ENCODE results near the gene DNAH17.
"Not testable (repeated sequence)": the region's sequence is repeated elsewhere in the genome, so short reads cannot be mapped to it uniquely, and the experiment has no call there.

The DNAH17 gene

GRCh38 chr17:78476149-78476548 is 101.0 kb downstream of the DNAH17 start:
- no peak for DNase-seq (ENCODE audit: low read depth)

DNA sequence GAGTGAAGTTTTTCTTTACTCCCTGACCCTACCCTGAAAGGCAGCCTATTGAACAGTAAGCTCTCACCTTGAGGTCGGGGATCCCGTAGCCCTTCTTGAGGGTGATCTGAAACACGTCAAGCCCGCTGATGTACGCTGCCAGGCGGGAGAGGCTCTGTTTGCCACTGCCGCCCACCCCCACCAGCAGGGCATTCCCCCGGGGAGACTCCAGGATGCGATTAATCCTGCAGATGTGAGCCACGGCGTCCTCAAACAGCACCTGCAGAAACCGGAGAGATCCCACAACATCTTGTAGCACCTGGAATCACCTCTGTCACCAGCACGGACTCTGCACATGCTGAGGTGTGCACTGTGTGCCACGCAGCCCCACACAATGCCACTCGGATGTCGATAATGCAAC is 102.0 kb downstream of the DNAH17 start:
- no peak for DNase-seq (ENCODE audit: low read depth)

DNA sequence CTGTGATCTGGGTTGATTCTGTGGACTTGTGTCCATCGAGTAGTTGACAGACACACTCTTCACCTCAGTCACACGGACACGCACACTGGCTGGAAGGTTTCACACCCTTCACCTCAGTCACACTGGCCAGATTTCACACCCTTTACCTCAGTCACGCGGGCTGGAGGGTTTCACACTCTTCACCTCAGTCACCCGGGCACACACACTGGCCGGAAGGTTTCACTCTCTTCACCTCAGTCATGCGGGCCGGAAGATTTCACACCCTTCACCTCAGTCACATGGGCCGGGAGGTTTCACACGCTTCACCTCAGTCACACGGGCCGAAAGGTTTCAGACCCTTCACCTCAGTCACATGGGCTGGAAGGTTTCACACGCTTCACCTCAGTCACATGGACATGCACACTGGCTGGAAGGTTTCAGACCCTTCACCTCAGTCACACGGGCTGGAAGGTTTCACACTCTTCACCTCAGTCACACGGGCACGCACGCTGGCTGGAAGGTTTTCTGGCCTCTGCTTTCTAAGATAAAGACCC is 102.5 kb downstream of the DNAH17 start:
- no peak for DNase-seq (ENCODE audit: low read depth)

DNA sequence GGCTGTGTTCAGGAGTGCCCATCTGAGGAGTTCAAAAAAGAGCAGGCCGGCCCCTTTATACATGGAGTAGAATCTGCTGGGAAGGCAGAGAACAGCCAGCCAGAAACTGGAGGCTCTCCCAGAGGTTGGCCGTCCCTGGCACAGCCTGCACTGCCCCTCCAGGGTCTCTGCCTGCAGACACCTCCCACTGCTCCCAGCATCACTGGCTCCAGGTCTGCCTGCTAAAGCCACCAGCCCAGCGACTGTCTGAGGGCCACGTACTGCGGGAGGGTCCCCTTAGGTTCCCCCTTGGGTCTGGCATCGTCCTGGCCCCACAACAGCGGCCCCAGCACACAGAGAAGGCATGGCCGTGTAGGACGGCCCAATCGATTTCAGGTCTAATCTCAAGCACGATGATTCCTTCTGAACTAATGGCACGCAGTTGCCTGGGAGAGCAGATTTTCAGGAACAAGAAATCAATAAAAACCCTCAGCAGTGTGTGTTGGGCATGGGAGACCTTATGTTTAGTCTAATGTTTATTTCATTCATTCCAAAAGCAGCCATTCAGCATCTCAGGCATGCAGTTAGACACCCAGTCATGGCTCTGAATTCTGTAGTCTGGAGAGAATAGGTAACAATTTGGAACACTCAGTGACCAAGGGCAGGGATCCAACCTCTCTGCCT is 103.1 kb downstream of the DNAH17 start:
- no peak for DNase-seq (ENCODE audit: low read depth)

DNA sequence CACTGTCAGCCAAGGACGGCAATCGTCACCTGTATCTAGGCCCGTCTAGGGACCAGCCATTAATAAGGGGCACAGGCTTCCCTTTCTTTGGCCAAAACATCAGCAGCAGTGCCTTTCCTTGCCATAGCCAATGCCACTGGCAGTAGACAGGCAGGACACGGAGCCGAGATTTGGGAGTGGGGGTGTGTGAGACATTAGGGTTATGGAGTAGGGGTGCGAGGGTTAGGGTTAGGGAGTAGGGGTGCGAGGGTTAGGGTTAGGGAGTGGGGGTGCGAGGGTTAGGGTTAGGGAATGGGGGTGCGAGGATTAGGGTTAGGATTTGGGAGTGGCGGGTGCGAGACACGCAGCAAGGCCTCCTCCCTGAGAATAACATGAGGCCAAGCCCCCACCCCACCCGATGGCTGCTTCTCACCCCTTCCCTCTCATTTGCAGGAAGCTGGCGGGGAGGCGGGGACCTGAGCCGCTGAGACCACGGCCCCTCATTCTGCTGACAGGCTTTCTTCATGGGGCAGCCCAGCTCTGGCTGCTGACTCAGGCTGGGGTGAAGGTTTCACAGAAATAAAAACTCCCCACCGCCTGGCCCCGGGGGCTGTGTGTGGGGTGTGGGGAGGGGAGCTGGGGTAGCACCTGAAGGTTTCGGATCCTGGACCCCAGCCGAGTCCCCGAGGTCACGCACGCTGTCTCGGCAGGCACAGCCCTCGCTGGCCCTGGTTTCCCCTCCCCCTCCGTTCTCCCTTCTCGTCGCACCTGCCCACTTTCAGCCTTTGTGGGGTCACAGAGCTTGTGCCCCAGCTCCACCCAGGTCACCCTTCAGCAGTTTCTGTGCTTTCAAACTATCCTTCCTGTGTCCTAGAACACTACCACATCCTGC is 104.9 kb downstream of the DNAH17 start:
- DNase-seq (ENCODE audit: low read depth) = no peak

DNA sequence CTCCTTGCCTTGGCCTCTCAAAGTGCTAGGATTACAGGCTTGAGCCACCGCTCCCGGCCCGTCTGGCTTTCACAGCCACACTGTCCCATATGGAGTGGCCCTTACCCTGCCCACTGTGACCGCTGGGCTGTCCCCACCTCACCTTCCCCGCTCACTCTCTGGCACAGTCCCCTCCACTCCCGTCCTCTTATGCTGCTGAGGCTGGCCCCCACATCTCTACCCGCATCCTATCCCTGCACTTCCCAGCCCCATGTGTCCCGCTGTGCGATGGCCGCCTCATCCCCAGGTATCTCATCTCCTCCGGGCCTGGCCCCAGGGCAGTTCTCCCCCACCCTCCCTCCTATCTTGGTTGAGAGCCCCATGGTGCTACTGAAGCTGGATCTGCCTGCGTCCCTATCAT is 105.6 kb downstream of the DNAH17 start:
- no peak for DNase-seq (ENCODE audit: low read depth)

GRCh38 chr17:78469443-78469842 is 107.8 kb downstream of the DNAH17 start:
- DNase-seq (ENCODE audit: low read depth) = no peak

- DNase-seq (ENCODE audit: low read depth) = no peak
These were observed 108.8 kb downstream of the DNAH17 start for GRCh38 chr17:78468366-78468765.

DNA sequence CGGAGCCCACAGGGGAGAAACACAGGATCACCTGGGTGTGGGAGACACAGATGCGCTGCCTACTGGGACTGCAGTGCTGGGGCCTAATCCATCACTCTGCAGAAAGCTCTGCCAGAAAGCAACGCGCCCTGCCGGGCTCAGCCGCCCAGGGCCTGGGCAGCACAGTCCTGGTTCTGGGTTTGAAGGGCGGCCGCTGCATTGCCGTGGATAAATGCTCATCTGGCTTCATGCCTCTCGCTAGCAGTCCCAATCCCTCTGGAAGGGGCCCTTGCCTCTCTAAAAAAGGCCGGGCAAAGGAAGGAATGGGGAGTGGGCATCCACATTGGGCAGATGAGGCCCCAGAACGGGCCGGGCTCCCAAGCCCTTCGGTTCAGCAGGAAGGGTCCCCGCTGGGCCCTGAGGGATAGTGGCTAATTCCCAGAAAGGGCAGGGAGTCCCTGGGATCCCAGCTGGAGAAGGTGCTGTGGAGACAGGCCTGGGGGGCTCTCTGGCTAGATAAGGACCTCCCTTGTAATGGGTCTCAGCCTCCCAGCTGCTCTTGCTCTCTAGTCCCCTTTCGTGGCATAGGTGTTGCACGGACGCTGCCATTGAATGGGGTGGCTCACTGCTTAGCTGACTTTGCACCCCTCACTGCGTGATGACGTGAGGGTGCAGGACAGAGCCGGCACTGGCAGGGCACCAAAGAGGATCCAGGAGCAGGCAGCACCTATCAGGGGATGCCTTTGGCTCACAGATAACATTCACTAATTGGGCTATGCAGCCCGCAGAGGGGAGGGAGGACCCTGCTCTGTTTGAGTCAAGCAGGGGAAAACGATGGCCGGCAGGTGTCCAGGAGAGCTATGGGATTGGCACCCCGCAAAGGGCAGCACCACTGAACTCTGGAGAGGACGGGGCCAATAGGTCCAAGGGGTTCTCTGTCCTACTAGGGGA is 110.1 kb downstream of the DNAH17 start:
- no peak for DNase-seq (ENCODE audit: low read depth)

DNA sequence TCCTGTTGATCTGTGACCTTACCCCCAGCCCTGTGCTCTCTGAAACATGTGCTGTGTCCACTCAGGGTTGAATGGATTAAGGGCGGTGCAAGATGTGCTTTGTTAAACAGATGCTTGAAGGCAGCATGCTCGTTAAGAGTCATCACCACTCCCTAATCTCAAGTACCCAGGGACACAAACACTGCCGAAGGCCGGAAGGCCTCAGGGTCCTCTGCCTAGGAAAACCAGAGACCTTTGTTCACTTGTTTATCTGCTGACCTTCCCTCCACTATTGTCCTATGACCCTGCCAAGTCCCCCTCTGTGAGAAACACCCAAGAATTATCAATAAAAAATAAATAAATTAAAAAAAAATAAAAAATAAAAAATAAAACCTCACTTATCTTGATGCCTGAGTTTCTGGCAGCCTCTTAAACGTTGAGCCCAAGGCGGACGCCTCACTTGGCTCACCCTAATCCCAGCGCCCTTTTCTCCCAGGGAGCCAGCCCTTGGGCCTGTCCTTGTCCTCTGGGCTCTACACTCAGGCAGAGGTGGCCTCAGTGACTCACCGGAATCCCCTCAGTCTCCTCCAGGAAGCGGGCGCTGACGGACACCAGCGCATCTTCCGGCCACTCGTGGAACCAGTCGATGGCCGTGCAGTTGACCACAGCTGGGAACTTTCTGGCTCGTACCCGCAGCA is 110.9 kb downstream of the DNAH17 start:
- DNase-seq (ENCODE audit: low read depth) = not testable (repeated sequence)

DNA sequence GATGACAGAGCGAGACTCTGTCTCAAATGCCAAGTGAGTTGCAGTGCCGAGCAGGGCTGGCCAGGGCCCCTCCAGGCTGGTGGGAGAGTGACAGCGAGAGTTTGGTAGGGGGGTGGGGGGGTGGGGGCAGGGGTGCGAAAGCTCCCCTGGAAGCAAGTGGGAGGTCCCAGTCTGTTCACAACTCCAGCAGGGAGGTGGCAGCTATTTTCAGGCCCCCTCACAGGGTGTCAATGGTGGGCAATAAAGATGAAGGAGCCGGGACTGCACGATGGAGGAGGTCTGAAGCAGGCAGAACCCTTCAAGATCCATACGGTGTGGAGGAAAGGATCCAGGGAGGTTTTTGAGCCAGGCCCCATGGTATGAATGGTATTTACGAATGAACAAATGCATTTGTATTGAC is 115.0 kb downstream of the DNAH17 start:
- no peak for DNase-seq (ENCODE audit: low read depth)

GRCh38 chr17:78461799-78462053 is 115.5 kb downstream of the DNAH17 start:
- no peak for DNase-seq (ENCODE audit: low read depth)

DNA sequence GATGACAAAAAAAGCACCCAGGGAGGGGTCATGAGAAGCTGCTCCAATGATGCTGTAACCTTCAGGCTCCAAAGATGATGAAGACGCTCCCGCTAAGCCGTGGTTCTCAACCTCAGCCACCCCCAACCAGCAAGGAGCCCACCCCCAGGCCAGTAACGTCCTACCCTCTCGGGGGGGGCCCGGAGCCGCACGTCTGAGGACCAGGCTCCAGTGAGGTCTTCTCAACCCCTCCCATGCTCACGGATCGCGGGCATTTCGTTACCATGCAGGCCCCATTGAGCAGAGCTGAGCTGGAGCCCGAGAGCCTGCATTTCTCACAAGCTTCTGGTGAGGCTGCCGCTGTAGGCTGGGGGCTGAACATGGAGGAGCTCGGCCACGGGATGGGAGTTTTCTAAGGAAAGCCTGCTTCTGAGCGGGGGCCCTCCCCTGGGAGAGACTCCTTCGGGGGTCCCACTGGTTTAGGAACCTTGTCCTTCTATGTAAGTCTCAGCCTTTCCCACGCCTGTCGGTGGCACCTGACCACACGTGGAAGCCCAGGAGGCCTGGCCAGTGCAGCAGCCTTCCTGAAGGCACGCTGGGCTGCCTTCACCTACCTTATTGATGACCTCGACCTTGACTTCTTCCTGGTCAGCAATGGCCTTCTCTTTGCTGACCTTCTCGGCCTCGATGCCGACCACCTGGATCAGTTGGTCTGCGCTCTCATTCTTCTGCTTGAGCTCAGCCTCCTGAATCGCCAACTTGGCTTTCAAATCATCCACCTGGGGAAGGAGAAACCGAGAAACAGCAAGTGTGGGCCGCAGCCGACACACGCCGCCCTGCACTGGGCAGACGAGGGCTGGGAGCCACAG is 116.0 kb downstream of the DNAH17 start:
- DNase-seq (ENCODE audit: low read depth) = no peak

DNA sequence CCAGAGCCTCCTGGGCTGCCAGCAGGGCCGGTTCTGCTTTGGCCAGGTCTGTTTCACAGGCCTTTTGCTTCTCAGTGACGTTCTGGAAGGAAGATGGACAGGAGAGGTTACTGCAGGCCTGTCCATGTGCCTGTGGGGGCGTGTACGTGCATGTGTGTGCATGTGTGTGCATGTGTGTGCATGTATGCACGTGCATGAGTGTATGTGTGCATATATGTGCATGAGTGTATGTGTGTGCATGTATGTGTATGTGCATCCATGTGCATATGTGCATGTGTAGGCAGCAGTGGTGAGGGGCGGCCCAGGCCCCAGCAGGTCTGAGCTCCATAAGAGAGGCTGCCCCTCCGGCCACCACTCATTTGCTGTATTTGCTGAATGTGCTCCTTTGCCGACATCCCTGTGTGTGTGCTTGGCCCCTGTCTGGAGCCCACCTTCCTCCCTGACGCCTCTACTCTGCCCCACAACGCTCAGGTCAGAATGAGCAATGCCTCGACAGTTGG is 117.0 kb downstream of the DNAH17 start:
- DNase-seq (ENCODE audit: low read depth) = no peak

- no peak for DNase-seq (ENCODE audit: low read depth)
These were observed 117.5 kb downstream of the DNAH17 start for GRCh38 chr17:78459696-78460095.

- no peak for DNase-seq (ENCODE audit: low read depth)
These were observed 118.4 kb downstream of the DNAH17 start for GRCh38 chr17:78458736-78459335.

- no peak for DNase-seq (ENCODE audit: low read depth)
These were observed 119.1 kb downstream of the DNAH17 start for GRCh38 chr17:78458091-78458490.

GRCh38 chr17:78454346-78454745 is 122.8 kb downstream of the DNAH17 start:
- no peak for DNase-seq (ENCODE audit: low read depth)

- DNase-seq (ENCODE audit: low read depth) = no peak
These were observed 125.4 kb downstream of the DNAH17 start for GRCh38 chr17:78451753-78452152.

DNA sequence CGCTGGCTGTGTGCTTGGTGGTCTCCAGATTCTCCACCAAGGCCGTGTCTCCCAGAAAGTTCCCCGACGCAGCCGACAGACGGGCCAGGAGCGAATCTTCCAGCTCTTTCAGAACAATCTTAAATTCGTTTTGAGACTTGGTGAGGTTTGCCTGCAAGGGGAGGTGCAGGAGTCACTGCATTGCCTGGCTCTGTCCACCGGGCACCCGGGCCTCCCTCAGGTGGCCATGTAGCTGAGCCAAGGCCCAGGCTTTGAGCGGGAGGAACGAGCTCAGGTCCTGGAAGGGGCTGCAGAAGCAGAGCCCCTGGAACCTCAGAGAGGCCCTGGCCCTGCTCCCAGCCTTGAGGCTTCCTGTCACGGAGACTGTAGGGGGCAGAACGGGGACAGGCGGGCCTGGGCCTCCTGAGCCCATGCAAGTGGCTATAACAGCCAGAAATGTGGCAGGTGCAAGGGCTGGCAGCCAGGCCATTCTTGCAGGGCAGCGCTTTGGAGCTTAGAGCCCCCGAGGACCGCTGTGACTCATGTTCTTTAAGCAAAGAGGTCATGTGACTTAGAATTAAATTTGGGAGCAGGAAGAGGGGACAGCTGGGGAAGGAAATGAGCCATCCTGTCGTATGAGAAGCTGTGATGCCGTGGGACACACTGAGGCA is 126.4 kb downstream of the DNAH17 start:
- DNase-seq (ENCODE audit: low read depth) = no peak

Measured in activated gamma-delta T cell treated with anti-CD3 and anti-CD28 coated beads, Interleukin-2, amount 50 U/mL, for 16 hours (primary cell).